Measurements from ENCODE around the gene TKT.

Gene TKT

GRCh38 chr3:53226841-53227407 lies 28.9 kb downstream of the TKT start:
- Histone ChIP-seq H3K9me2 (ENCODE audit: low read depth, low read length) (no peaks in the 10 kb centered on the region), H3K79me2 (ENCODE audit: insufficient read depth, low read length) (no peaks in the 10 kb centered on the region), H3K4me3 (ENCODE audit: low read depth, low read length, poor library complexity, severe bottlenecking) (no peak overlapping the region), H3K9me3 (ENCODE audit: low read length) (no peaks in the 10 kb centered on the region), H3K4me2 (ENCODE audit: low read length) (no peak overlapping the region), H3K27me3 (ENCODE audit: insufficient read depth, low read length) (no peaks in the 10 kb centered on the region), H3K36me3 (ENCODE audit: insufficient read depth, low read length) (peaks cover 100% of the 10 kb centered on the region), H2AFZ (ENCODE audit: low read length) (no peak overlapping the region), H3K9ac (ENCODE audit: low read length) (no peak overlapping the region), H4K20me1 (ENCODE audit: insufficient read depth, low read length) (no peaks in the 10 kb centered on the region), H3K4me1 (ENCODE audit: insufficient read depth, low read length, severe bottlenecking) (no peaks in the 10 kb centered on the region), H3F3A (ENCODE audit: insufficient read depth, low read length) (no peaks in the 10 kb centered on the region), H3K27ac (ENCODE audit: low read depth, low read length, poor library complexity, severe bottlenecking) (no peak overlapping the region)
- TF ChIP-seq EZH2 (IDR thresholded peaks at IDR 0.05; ENCODE audit: borderline replicate concordance, low read length) (no peak), CTCF (IDR thresholded peaks at IDR 0.05; ENCODE audit: low read length) (no peak)

DNA sequence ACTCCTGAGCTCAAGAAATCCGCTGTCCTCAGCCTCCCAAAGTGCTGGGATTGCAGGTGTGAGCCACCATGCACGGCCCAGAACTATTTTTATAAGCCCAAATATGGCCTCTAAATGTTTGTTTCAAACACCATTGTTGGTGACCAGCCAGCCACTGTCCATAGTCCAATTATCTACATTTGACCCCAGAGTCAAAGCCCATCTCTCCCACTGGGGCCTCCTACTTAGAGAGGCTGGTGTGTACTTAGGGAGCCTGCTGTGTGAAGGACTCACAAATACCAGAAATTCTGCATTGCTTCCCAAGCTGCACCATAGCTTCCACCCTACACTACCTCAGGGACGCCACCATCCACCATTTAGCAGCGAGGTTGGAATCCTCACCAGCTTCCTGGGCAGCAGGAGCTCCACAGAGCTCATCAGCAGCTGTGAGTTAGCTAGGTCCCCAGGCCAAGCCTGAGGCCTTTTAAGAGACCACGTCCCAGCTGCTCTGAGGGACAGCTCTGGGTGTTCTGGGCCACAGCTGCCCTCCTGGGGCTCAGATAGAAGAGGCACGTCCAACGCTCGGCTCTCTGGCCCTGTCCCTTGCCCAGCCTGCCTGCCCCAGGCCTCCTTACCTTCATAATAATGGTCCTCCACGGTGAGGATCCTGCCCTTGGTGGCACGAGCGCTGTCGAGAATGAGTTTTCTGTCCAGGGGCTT lies 29.5 kb downstream of the TKT start:
- Histone ChIP-seq H2AFZ (ENCODE audit: low read length) (no peak overlapping the region), H3K36me3 (ENCODE audit: insufficient read depth, low read length) (peaks cover 100% of the 10 kb centered on the region), H3K27ac (ENCODE audit: low read depth, low read length, poor library complexity, severe bottlenecking) (no peak overlapping the region), H3F3A (ENCODE audit: insufficient read depth, low read length) (no peaks in the 10 kb centered on the region), H3K4me1 (ENCODE audit: insufficient read depth, low read length, severe bottlenecking) (no peaks in the 10 kb centered on the region), H3K79me2 (ENCODE audit: insufficient read depth, low read length) (no peaks in the 10 kb centered on the region), H3K27me3 (ENCODE audit: insufficient read depth, low read length) (no peaks in the 10 kb centered on the region), H4K20me1 (ENCODE audit: insufficient read depth, low read length) (no peaks in the 10 kb centered on the region), H3K4me3 (ENCODE audit: low read depth, low read length, poor library complexity, severe bottlenecking) (no peak overlapping the region), H3K9me2 (ENCODE audit: low read depth, low read length) (no peaks in the 10 kb centered on the region), H3K9ac (ENCODE audit: low read length) (no peak overlapping the region), H3K9me3 (ENCODE audit: low read length) (no peaks in the 10 kb centered on the region), H3K4me2 (ENCODE audit: low read length) (no peak overlapping the region)
- TF ChIP-seq CTCF (IDR thresholded peaks at IDR 0.05; ENCODE audit: low read length) (no peak), EZH2 (IDR thresholded peaks at IDR 0.05; ENCODE audit: borderline replicate concordance, low read length) (no peak)

DNA sequence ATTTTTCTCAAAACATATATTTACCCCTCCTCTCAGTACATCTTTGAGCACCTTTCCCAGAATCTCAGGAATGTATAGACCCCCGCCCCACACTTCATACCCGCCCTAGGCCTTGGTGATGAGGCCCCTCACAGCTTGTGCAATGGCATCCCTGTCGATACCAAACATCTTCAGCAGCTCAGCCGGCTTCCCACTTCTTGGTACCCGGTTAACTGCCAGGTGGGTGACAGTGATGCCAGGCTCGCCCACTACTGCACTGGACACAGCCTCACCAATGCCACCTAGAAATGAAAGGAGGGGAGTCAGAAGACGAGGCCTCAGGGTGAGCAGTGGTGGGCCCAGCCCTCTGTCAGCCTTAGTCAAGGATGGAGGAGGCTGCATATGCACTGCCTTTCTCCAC lies 30.2 kb downstream of the TKT start:
- H3K36me3 ChIP-seq (ENCODE audit: insufficient read depth, low read length) = peaks cover 94% of the 10 kb centered on the region
- TF ChIP-seq CTCF (IDR thresholded peaks at IDR 0.05; ENCODE audit: low read length) (no peak), EZH2 (IDR thresholded peaks at IDR 0.05; ENCODE audit: borderline replicate concordance, low read length) (no peak)
- no peaks in the 10 kb centered on the region for H3K27me3 ChIP-seq (ENCODE audit: insufficient read depth, low read length)
- H3K4me3 ChIP-seq (ENCODE audit: low read depth, low read length, poor library complexity, severe bottlenecking) = no peak overlapping the region
- no peak overlapping the region for H2AFZ ChIP-seq (ENCODE audit: low read length)
- H3K9ac ChIP-seq (ENCODE audit: low read length) = no peak overlapping the region
- H3K9me3 ChIP-seq (ENCODE audit: low read length) = no peaks in the 10 kb centered on the region
- no peak overlapping the region for H3K27ac ChIP-seq (ENCODE audit: low read depth, low read length, poor library complexity, severe bottlenecking)
- H3K4me2 ChIP-seq (ENCODE audit: low read length) = no peak overlapping the region
- H3K9me2 ChIP-seq (ENCODE audit: low read depth, low read length) = no peaks in the 10 kb centered on the region
- no peaks in the 10 kb centered on the region for H3K4me1 ChIP-seq (ENCODE audit: insufficient read depth, low read length, severe bottlenecking)
- no peaks in the 10 kb centered on the region for H3K79me2 ChIP-seq (ENCODE audit: insufficient read depth, low read length)
- no peaks in the 10 kb centered on the region for H3F3A ChIP-seq (ENCODE audit: insufficient read depth, low read length)
- H4K20me1 ChIP-seq (ENCODE audit: insufficient read depth, low read length) = no peaks in the 10 kb centered on the region
